Measurements from ENCODE around the gene PIK3CB.

- no peak for TF ChIP-seq CTCF (IDR thresholded peaks at IDR 0.05)
- TF ChIP-seq POLR2A (IDR thresholded peaks at IDR 0.05): no peak
These were observed 11.0 kb upstream of the PIK3CB start for GRCh38 chr3:138845771-138846173.

All from thyroid gland (tissue), 4 donors.